ENCODE data around the gene COBL.

The COBL gene

GRCh38 chr7:51160990-51161615 is 155.5 kb downstream of the COBL start:
- H3K4me3 Mint-ChIP-seq, result no peak overlapping the region
- H3K9me3 Mint-ChIP-seq, result no peaks in the 10 kb centered on the region
- H3K36me3 Mint-ChIP-seq (ENCODE audit: low read depth), result no peaks in the 10 kb centered on the region
- no peaks in the 10 kb centered on the region for H3K27me3 Mint-ChIP-seq (ENCODE audit: low read depth)
- TF ChIP-seq, protein P1, sequence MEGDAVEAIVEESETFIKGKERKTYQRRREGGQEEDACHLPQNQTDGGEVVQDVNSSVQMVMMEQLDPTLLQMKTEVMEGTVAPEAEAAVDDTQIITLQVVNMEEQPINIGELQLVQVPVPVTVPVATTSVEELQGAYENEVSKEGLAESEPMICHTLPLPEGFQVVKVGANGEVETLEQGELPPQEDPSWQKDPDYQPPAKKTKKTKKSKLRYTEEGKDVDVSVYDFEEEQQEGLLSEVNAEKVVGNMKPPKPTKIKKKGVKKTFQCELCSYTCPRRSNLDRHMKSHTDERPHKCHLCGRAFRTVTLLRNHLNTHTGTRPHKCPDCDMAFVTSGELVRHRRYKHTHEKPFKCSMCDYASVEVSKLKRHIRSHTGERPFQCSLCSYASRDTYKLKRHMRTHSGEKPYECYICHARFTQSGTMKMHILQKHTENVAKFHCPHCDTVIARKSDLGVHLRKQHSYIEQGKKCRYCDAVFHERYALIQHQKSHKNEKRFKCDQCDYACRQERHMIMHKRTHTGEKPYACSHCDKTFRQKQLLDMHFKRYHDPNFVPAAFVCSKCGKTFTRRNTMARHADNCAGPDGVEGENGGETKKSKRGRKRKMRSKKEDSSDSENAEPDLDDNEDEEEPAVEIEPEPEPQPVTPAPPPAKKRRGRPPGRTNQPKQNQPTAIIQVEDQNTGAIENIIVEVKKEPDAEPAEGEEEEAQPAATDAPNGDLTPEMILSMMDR (IDR thresholded peaks at IDR 0.05; ENCODE audit: unreplicated experiment in 3 of 3), result peak; percentile 93 to 96 (median 93)
- peaks cover 9% of the 10 kb centered on the region for H3K4me1 Mint-ChIP-seq
- H3K27ac Mint-ChIP-seq, result no peak overlapping the region

DNA sequence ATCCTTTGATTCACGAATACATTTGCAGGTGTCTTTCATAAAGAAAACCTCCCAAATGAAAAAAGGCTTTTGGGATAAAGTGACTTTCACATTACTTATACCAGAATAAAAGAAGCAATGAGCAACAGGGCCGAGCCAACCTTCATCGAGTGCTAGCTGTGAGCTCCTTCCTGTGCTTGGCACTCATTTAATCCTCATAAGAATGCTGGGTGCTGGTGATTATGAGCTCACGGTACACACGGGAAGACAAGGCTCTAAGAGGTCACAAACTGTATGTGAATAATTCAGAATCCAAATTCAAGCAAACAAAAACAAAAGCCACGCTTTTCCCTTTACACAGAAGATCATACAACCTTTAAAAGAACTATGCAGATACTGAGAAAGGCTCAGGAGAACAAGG is 156.2 kb downstream of the COBL start:
- peaks cover 9% of the 10 kb centered on the region for H3K4me1 Mint-ChIP-seq
- H3K27ac Mint-ChIP-seq, result no peak overlapping the region
- H3K27me3 Mint-ChIP-seq (ENCODE audit: low read depth), result no peaks in the 10 kb centered on the region

GRCh38 chr7:51158742-51159445 is 157.7 kb downstream of the COBL start:
- Mint-ChIP-seq H3K4me3 (no peak overlapping the region), H3K27ac (no peak overlapping the region), H3K27me3 (ENCODE audit: low read depth) (no peaks in the 10 kb centered on the region), H3K4me1 (peaks cover 9% of the 10 kb centered on the region), H3K36me3 (ENCODE audit: low read depth) (no peaks in the 10 kb centered on the region), H3K9me3 (no peaks in the 10 kb centered on the region)
- TF ChIP-seq, protein P1 (IDR thresholded peaks at IDR 0.05; ENCODE audit: unreplicated experiment in 3 of 3), result no peak

More for the DNA sequence above, 156.2 kb downstream of the COBL start:
- no peak overlapping the region for H3K4me3 Mint-ChIP-seq
- no peaks in the 10 kb centered on the region for H3K36me3 Mint-ChIP-seq (ENCODE audit: low read depth)
- TF ChIP-seq, protein P1 (IDR thresholded peaks at IDR 0.05; ENCODE audit: unreplicated experiment in 3 of 3), result no peak
- H3K9me3 Mint-ChIP-seq, result no peaks in the 10 kb centered on the region

GRCh38 chr7:51158211-51158610 is 158.4 kb downstream of the COBL start:
- no peak overlapping the region for H3K4me3 Mint-ChIP-seq
- H3K27ac Mint-ChIP-seq, result no peak overlapping the region
- H3K4me1 Mint-ChIP-seq, result peaks cover 9% of the 10 kb centered on the region
- no peaks in the 10 kb centered on the region for H3K36me3 Mint-ChIP-seq (ENCODE audit: low read depth)
- no peaks in the 10 kb centered on the region for H3K27me3 Mint-ChIP-seq (ENCODE audit: low read depth)
- TF ChIP-seq, protein P1 (IDR thresholded peaks at IDR 0.05; ENCODE audit: unreplicated experiment in 3 of 3), result no peak
- H3K9me3 Mint-ChIP-seq, result no peaks in the 10 kb centered on the region

DNA sequence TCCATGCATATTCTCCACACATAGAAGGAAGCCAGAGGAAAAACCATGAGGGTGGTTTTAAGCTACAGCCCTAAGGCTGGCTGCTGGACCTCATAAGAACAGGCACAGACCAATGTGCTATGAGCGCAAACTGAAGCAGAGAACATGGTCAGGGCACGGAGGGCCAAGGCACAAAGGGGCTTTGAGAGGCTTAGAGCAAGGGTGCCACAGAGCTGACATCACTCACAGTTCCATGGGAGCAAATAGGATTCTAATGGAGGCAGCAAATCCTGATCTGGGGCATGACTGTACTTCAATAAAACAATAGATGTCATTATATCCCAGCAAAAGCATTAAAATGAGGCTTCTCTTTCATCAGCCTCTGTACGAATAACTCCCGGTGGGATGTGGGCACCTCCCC is 162.4 kb downstream of the COBL start:
- TF ChIP-seq, protein P1 (IDR thresholded peaks at IDR 0.05; ENCODE audit: unreplicated experiment in 3 of 3), result no peak
- Mint-ChIP-seq H3K27ac (no peak overlapping the region), H3K4me3 (no peak overlapping the region), H3K36me3 (ENCODE audit: low read depth) (peaks cover 3% of the 10 kb centered on the region), H3K4me1 (peaks cover 3% of the 10 kb centered on the region), H3K9me3 (peaks cover 2% of the 10 kb centered on the region), H3K27me3 (ENCODE audit: low read depth) (peaks cover 7% of the 10 kb centered on the region)
